Measurements from ENCODE around the gene HSD17B11. TPM values are rescaled to one million over a fixed set of nuclear protein-coding genes. Genes with fewer than 3 reads are reported as not detected.
"Not testable (repeated sequence)": the region's sequence is repeated elsewhere in the genome, so short reads cannot be mapped to it uniquely, and the experiment has no call there.

The HSD17B11 gene
- polyA plus RNA-seq, 1 donor = 64.7 TPM

DNA sequence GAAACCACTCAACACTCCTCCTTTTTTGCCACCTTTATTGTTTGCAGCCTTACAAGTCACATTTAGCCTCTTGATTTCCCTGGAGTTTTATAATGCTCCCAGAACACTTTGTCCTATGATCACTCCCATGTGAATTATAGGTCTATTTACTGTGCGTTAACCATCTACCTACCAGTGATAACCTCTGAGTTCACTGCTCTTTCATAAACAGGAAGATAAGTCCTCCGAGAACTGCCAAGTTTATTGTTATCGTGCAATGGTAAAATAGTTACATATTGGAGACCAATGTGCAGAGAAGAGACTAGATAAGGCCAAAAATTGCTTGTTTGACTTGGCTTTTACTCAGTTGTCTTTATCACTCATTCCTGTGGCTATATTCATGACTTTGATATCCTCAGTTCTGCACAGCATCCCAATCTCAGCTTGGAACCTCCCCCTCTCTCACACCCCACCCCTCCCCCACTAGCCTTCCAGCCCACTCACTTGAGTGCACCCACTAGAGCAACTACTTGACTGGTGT, 18.5 kb upstream of the HSD17B11 start:
- DNase-seq = no peak

DNA sequence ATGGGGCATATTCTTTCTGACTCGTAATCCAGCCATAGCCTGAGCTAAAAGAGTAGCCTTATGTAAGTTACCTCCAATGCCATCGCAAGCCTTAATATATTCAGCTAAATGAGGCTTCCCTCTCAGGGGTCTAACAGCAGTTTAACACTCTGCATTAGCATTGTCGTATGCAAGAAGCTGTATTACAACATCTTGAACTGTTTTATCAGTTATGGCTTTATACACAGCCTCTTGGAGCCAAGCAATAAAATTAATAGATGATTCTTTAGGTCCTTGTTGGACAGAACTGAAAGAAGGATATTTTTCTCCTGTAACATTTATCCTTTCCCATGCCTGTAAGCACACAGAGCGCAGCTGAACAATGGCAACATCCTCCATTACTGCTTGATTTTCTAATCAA, 15.9 kb upstream of the HSD17B11 start:
- not testable (repeated sequence) for DNase-seq

DNA sequence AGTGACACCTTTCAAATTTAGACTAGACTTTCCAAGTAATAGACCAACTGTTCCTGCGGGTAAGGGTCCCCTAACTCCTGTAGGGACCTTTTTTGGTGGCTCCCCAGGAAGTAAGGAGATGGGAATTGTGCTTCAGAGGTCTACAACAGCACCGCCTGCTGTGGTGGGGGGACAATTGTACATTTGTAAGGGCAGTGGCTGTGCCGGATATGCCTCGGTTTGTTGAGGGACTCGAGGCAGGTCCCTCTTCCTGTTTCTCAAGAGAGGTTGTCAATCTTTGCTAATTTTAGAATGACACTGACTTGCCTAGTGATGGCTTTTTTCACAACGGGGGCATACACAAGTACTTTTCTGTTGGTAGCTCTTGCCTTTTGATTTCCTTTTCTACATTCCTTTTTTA, 15.5 kb upstream of the HSD17B11 start:
- DNase-seq = no peak

DNA sequence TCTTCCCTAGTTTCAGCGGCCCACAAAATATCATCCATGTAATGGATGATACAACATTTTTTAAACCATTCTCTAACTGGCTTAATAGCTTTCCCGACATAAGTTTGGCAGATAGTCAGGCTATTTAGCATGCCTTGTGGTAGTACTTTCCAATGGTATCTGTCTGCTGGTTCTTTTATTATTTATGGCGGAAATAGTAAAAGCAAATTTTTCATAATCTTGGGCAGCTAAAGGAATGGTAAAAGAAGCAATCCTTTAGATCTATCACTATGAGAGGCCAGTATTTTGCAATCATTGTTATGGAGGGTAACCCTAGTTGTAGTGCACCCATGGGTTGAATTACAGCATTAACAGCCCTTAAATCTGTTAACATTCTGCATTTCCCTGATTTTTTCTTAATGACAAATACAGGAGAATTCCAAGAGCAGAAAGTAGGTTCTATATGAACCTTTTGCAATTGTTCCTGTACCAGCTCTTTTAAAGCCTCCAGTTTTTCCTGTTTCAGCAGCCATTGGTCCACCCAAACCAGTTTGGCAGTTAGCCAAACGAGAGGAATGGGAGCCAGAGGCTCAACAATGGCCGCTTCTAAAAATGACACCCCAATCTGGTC, 14.3 kb upstream of the HSD17B11 start:
- DNase-seq = no peak

DNA sequence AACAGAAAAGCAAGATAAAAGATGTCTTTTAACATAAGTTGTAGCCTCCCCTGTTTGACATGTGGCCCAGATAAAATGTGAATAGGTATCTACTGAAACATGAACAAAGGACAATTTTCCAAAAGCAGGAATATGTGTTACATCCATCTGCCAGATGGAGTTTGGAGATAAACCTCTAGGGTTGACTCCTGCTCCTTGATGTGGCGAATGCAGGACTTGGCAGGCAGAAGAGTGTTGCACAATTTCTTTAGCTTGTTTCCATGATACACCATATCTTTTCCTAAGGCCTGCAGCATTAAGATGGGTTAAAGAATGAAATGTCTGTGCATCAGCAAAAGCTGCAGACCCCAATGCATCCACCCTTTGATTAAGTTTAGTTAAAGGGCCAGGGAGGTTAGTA, 12.7 kb upstream of the HSD17B11 start:
- not testable (repeated sequence) for DNase-seq

DNA sequence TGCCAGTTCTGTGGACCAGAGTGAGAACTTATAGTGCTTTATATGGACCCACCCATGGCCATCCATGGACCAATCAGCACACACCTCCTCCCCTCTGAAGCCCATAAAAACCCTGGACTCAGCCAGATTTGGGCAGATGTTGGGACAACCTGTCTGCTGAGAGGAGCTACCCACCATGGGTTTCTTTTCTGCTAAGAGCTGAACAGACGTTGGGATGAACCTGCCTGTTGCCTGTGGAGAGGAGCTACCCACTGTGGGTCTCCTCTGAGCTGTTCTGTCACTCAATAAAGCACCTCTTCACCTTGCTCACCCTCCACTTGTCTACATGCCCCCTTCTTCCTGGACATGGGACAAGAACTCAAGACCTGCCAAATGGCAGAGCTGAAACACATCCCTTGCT, 9.0 kb upstream of the HSD17B11 start:
- no peak for DNase-seq

DNA sequence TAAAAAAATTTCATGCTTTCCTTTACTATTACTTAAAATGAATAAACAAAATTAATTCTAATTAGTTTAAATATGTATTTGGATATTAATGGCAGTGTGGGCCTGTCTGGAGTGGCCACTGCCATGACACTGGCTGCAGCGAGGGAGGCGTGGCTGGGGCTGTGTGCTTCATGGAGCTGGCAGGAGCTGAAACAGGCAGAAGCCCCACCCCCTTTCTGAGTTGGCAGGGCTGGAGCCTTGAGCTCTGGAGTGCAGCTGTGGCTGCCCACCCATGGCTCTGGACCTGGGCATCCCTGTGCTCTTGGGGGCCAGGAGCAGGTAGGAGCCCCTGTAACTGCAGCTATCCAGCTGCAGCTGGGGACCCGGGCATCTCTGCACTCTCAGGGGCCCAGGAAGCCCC, 8.2 kb upstream of the HSD17B11 start:
- no peak for DNase-seq

DNA sequence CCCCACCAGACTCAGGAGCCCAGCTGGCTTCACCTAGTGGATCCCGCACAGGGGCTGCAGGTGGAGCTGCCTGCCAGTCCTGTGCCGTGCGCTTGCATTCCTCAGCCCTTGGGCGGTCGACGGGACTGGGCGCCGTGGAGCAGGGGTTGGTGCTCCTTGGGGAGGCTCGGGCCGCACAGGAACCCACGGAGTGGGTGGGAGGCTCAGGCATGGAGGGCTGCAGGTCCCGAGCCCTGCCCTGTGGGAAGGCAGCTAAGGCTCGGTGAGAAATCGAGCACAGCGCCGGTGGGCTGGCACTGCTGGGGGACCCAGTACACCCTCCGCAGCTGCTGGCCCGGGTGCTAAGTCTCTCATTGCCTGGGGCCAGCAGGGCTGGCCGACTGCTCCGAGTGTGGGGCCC, 4.9 kb upstream of the HSD17B11 start:
- DNase-seq = not testable (repeated sequence)

DNA sequence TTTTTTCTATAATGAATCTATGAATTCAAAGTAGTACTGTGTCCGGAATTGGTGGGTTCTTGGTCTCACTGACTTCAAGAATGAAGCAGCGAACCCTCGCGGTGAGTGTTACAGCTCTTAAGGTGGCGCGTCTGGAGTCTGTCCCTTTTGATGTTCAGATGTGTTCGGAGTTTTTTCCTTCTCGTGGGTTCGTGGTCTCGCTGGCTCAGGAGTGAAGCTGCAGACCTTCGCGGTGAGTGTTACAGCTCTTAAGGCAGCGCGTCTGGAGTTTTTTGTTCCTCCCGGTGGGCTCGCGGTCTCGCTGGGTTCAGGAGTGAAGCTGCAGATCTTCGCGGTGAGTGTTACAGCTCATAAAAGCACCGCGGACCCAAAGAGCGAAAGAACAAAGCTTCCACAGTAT, 4.1 kb upstream of the HSD17B11 start:
- DNase-seq = not testable (repeated sequence)

DNA sequence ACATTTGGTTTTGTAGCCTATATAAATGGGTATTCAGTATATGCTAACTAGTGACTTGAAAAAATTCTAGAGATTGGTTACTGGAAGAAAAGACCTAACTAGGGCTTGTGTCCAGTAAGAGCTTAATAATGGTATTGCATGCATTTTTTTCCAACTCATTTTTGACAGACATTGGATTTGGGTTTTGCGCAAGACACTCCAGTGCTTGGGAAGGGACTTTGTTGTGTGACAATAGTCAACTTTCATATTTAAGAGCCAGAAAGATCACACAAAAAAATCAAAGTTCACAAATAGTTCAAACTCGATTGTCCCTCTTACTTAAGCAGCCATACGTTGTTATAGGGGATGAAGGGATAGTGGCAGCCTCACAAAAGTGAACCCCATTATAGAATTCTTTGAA, 1.2 kb upstream of the HSD17B11 start:
- DNase-seq = no peak

DNA sequence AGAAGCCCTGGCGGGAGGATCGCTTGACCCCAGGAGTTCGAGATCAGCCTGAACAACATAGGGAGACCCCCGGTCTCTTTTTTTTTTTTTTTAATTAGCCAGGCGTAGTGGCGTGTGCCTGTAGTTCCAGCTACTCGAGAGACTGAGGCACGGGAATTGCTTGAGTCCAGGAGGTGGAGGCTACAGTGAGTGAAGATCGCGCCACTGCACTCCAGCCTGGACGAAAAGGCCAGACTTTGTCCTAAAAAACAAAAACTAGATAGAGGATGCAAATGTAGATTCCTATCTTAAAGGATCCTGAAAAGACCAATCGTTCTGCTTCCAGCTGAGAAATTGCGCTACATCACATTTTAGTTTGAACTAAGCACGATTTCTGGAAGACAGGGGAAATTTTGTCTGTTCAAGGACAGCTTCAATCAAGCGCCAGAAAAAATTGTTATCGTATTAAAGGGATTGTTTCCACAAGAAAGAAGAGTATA, 627 bp upstream of the HSD17B11 start:
- DNase-seq = no peak

DNA sequence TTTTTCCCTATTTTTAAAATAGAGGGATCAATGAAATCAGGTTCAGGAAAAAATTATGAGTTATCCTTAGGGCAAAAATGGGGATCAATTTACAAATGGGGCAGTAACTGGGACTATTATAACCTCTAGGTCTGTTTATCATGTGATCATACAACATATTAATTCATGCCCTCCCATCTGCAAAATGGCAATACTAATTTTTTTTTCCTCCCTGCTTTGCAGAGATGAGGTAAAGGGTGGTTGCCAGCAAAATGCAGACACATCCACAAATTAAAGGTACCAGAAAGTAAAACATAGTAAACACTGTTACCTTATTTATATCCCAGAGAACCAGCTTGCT, 467 bp downstream of the HSD17B11 start:
- DNase-seq = no peak

DNA sequence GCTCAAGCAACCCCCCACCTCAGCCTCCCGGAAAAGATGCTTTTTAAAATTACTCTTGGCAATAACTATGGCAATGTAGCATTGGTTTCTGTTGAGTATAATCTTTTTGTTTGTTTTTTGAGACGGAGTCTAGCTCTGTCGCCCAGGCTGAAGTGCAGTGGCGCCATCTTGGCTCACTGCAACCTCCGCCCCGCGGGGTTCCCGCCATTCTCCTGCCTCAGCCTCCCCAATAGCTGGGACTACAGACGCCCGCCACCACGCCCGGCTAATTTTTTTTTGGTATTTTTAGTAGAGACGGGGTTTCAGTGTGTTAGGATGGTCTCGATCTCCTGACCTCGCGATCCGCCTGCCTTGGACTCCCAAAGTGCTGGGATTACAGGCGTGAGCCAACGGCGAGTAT, 933 bp downstream of the HSD17B11 start:
- DNase-seq = not testable (repeated sequence)

DNA sequence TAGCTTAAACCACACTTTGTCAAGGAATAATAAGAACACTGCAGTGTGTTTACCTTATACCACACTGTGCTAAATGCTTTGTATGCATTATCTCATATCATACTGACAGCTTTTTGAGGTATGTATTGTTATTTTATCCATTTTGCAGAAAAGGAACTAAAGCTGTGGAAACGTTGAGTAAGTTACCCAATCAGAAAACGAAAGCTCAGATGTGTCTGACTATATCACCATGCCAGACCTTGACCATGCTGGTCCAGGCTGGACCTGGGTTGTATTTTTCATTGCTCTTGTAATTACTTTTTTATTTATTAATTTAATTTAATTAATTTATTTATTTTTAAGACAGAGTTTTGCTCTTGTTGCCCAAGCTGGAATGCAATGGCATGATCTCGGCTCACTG, 2.1 kb downstream of the HSD17B11 start:
- no peak for DNase-seq

DNA sequence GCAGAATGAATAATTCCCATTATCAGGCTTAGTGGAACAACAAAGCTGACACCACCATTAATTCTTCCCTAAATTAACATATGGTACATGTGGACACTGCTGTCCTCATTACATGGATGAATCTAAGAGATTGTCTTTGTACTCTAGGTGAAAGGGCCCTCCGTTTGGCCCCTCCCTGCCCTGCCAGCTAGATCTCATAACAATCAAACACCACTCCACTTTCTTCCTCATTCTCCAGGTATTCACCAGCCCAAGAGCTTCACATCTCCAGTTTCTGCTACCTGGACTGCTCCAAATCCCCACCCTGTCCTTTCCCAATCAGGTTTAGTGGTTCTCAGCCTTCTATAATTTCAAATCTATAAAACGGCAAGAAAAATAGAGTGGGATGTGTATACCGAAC, 3.8 kb downstream of the HSD17B11 start:
- DNase-seq = no peak

DNA sequence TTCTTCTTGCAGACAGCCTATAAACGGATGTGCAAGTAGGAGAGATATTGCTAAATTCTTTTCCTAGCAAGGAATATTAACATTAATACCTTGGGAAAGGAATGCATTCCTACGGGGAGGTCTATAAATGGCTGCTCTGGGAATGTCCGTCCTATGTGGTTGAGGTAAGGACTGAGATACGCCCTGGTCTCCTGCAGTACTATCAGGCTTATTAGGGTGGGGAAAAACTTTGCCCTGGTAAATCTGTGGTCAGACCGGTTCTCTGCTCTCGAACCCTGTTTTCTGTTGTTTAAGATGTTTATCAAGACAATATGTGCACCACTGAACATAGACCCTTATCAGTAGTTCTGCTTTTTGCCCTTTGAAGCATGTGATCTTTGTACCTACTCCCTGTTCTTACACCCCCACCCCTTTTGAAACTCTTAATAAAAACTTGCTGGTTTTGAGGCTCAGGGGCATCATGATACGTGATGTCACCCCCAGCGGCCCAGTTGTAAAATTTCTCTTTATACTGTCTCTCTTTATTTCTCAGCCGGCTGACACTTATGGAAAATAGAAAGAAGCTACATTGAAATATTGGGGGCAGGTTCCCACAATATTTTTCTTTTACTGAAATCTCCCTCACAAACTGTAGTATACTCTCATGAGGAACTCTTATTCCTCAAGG, 6.4 kb downstream of the HSD17B11 start:
- DNase-seq = not testable (repeated sequence)

DNA sequence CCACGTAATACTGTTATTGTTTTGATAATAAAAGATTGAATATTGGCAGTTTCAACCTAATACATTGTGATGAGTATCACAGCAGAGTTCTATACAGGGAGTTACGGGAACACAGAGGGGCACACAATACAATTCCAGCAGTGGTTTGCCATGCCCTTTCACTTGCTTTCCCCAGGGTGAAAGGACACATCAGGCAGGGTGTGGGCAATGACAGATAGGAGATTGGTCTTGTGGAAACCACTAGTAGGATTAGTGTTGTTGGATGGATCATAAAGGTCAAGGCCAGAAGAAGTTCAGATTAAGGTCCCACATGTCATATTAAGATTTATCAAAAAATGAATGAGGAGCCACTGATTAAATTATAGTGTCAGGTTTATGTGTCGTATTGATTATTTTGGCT, 8.1 kb downstream of the HSD17B11 start:
- DNase-seq = no peak

DNA sequence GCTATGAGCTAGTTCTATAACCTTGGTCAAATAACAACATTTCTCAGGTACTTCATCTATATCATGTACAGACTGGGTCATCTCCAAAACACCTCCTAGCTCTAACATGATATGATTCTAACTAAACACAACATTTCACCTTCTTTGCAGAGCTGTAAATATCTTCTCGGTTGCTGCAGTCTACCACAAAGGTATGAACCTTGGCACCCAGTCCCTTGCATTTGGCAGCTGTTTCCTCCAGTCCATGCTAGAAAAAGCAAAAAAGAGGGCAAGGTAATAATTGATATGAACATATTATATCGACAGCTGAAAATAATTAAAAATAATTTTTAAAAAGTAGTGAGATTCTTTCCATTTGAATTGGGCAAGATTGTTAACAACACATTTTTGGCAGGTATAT, 8.9 kb downstream of the HSD17B11 start:
- DNase-seq = no peak

DNA sequence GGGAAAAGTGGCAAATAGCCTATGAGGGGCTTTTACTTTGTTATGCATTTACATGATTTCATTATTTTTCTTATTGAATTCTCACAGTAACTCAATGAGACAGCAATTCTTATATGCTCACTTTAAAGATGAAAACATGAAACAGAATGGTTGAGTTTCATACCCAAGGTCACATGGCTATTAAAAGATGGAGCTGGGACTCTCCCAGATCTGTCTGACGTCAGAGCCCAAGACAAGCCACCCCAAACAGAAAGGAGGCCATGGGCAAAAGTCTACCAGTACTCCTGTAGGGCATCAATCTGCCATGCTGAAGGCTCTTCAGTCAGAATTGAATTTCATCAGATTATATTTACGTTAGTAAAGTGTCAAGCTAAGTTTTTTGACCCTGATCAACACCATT, 13.2 kb downstream of the HSD17B11 start:
- no peak for DNase-seq

DNA sequence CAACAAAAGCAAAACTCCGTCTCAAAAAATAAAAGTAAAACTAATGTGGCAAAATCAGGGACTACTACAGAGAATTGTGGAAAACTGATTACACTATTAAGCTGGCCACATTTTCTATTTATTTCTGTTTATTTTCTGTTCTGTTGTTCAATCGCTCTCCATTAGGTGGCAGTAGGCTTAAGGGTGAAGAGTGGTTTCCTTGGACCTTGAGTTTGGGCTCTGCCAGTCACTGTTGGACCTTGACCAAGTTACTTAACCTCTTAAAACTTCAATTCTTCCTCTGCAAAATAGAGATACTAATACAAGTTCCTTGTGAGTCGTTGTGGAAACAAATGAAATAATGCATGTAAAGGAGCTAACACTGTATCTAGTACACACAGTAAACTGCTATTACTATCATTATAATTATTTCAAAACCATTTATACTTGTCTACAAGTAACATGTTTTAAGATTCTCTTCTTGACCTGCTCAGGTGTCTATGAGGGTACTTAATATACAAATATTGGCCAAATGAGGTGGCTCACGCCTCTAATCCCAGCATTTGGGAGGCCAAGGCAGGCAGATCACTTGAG, 15.2 kb downstream of the HSD17B11 start:
- peak; percentile 21 for DNase-seq

DNA sequence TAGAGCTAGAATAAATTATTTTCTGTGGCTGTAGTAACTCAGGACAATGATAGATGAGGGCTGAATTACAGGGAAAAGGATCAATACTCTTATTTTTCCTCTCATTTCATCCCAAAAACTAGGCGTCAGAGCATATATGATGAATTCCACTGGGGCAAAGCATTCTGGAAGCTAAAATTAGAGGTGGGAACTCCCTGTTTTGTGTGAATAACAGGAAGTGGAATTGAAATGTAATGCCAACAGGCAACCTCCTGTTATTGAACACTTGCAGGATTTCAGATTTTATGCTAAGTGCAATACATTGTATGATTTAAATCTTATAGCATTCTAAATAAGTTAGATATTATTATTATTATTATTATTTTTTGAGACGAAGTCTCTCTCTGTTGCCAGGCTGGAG, 20.9 kb downstream of the HSD17B11 start:
- DNase-seq = no peak

DNA sequence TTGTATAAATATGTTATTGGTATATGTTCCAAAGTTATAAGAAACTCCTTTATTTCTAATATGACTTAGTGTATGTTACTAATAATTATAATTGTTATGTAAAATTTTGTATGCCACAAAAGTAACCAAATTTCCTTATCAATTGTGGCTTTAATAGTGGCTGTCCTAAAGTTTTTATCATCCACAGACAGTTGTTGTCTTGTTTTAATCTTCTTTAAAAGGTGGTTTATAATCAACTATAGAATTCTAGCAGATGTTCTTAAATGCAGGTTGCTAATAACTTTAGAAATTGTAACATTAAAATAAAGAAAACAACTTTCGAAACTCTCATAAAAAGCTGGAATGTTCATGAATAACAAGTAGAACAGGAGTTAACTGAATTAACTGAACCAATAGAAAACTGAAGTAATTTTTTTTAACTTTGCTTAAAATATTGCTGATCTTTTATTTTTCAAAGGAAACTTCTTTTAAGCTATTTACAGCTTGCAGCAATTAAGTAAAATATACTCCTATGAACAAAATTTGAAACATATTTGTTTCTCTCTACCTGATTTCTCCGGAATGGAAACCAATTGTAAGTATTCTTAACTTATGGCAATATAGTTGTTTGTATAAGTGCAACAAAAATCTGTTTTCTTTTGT, 24.3 kb downstream of the HSD17B11 start:
- no peak for DNase-seq

DNA sequence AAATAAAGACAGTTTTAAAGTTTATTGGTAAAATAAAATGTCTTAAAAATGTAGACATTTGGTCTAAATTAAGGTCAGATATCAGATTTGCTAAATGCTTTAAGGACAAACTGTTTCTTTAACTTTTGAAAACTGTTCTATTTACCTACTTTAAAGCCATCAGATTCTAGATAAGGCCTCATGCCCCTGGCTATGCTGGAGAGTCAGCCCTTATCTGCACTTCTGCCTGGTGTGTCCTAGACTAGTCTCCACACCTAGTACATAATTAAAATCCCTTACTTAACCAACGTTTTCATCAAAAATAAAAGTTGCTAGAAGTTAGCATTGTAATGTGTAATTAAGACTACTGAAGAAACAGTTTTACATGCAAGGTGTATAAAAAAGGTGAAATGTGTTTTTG, 25.6 kb downstream of the HSD17B11 start:
- DNase-seq = no peak
